Stimulated activated effector memory CD8-positive, alpha-beta T cell treated with anti-CD3 and anti-CD28 coated beads, Interleukin-12 subunit alpha, Interleukin-12 subunit beta, amount 100 ng/mL, for 72 hours (primary cell): ENCODE measurements around the gene AP3M1.

Experiments
- ATAC-seq: fragments of 150-1000 bp; cut with Tn5 transposase; 2 replicates; pipeline ENCODE4 v1.10.0; 2021
- DNase-seq, 2 donors: peaks; one replicate each; pipeline ENCODE4 v3.0.0; 2021 to 2022; ENCODE audit warnings: low spot score in 2 of 2
- H3K27ac Mint-ChIP-seq: one replicate; pipeline ENCODE4 v1.8.0; 2022; ENCODE audit warnings: mild to moderate bottlenecking, mixed read lengths
- H3K36me3 Mint-ChIP-seq: one replicate; pipeline ENCODE4 v1.8.0; 2022; ENCODE audit warnings: mild to moderate bottlenecking, mixed read lengths
- H3K4me1 Mint-ChIP-seq: one replicate; pipeline ENCODE4 v1.8.0; 2022; ENCODE audit warnings: mixed read lengths
- H3K4me3 Mint-ChIP-seq: one replicate; pipeline ENCODE4 v1.8.0; 2022; ENCODE audit warnings: mild to moderate bottlenecking, mixed read lengths
- H3K9me3 Mint-ChIP-seq: one replicate; pipeline ENCODE4 v1.8.0; 2022; ENCODE audit warnings: mixed read lengths

AP3M1 gene

GRCh38 chr10:74083304-74083703 is 67.3 kb downstream of the AP3M1 start:
- H3K9me3 Mint-ChIP-seq = no peaks in the 10 kb centered on the region
- peaks cover 40% of the 10 kb centered on the region for H3K4me1 Mint-ChIP-seq
- ATAC-seq (no peak), DNase-seq (no peak)
- no peak overlapping the region for H3K4me3 Mint-ChIP-seq
- peaks cover 48% of the 10 kb centered on the region for H3K36me3 Mint-ChIP-seq
- no peak overlapping the region for H3K27ac Mint-ChIP-seq

- ATAC-seq = no peak
- Mint-ChIP-seq H3K4me1 (peaks cover 49% of the 10 kb centered on the region), H3K27ac (no peak overlapping the region), H3K36me3 (peaks cover 53% of the 10 kb centered on the region), H3K4me3 (no peak overlapping the region), H3K9me3 (no peaks in the 10 kb centered on the region)
- no peak for DNase-seq
Measured at GRCh38 chr10:74081941-74082718, 68.5 kb downstream of the AP3M1 start.

GRCh38 chr10:74081192-74081803 is 69.3 kb downstream of the AP3M1 start:
- no peak for ATAC-seq
- H3K4me1 Mint-ChIP-seq = peaks cover 55% of the 10 kb centered on the region

GRCh38 chr10:74079936-74080590 is 70.6 kb downstream of the AP3M1 start:
- DNase-seq (no peak), ATAC-seq (peak; percentile 37)
- Mint-ChIP-seq H3K36me3 (peaks cover 33% of the 10 kb centered on the region), H3K4me1 (peaks cover 55% of the 10 kb centered on the region), H3K9me3 (no peaks in the 10 kb centered on the region), H3K4me3 (peak overlapping the region; percentile 55), H3K27ac (peak overlapping the region; percentile 83)

More at GRCh38 chr10:74081192-74081803, 69.3 kb downstream of the AP3M1 start:
- Mint-ChIP-seq H3K27ac (no peak overlapping the region), H3K4me3 (no peak overlapping the region), H3K36me3 (peaks cover 46% of the 10 kb centered on the region), H3K9me3 (no peaks in the 10 kb centered on the region)
- peak; percentile 8 to 53 for DNase-seq

GRCh38 chr10:74079028-74079935 is 71.3 kb downstream of the AP3M1 start:
- Mint-ChIP-seq H3K9me3 (no peaks in the 10 kb centered on the region), H3K4me3 (peak overlapping the region; percentile 55), H3K4me1 (peaks cover 49% of the 10 kb centered on the region), H3K27ac (peak overlapping the region; percentile 83), H3K36me3 (peaks cover 30% of the 10 kb centered on the region)
- ATAC-seq = no peak
- no peak for DNase-seq

DNA sequence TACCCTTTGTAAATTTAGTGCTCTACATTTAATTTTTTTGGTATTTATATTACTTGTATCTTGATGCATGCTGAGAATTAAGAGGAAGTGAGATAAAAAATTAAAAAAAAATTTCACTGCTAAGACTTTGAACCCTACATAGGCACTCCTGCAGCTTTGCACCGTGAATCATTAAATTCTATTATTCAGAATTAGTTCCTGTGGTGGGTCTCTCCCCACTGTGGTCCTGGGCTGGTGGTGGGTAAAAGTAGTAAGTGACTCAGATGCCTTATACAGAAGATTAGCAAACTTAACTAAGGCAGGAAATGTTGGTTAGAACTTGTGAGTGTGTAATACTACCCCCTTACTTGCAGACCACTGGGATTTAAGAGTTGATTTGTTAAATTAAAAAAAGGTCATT is 72.6 kb downstream of the AP3M1 start:
- no peaks in the 10 kb centered on the region for H3K9me3 Mint-ChIP-seq
- peaks cover 32% of the 10 kb centered on the region for H3K36me3 Mint-ChIP-seq
- H3K4me1 Mint-ChIP-seq = peaks cover 49% of the 10 kb centered on the region
- H3K27ac Mint-ChIP-seq = peak overlapping the region; percentile 83
- peak; percentile 19 to 76 for DNase-seq
- peak overlapping the region; percentile 55 for H3K4me3 Mint-ChIP-seq
- peak; percentile 98 for ATAC-seq

GRCh38 chr10:74077416-74077815 is 73.2 kb downstream of the AP3M1 start:
- H3K36me3 Mint-ChIP-seq = peaks cover 33% of the 10 kb centered on the region
- H3K9me3 Mint-ChIP-seq = no peaks in the 10 kb centered on the region
- H3K4me1 Mint-ChIP-seq = peaks cover 49% of the 10 kb centered on the region
- no peak overlapping the region for H3K4me3 Mint-ChIP-seq
- no peak for ATAC-seq
- no peak for DNase-seq
- no peak overlapping the region for H3K27ac Mint-ChIP-seq

GRCh38 chr10:74076961-74077360 is 73.7 kb downstream of the AP3M1 start:
- no peak overlapping the region for H3K27ac Mint-ChIP-seq
- no peak overlapping the region for H3K4me3 Mint-ChIP-seq
- DNase-seq (no peak), ATAC-seq (no peak)
- no peaks in the 10 kb centered on the region for H3K9me3 Mint-ChIP-seq
- peaks cover 31% of the 10 kb centered on the region for H3K36me3 Mint-ChIP-seq
- peaks cover 49% of the 10 kb centered on the region for H3K4me1 Mint-ChIP-seq

GRCh38 chr10:74075906-74076305 is 74.7 kb downstream of the AP3M1 start:
- ATAC-seq (no peak), DNase-seq (no peak)
- Mint-ChIP-seq H3K27ac (peak overlapping the region; percentile 7), H3K4me1 (peaks cover 42% of the 10 kb centered on the region), H3K36me3 (peaks cover 36% of the 10 kb centered on the region), H3K9me3 (no peaks in the 10 kb centered on the region), H3K4me3 (no peak overlapping the region)

- Mint-ChIP-seq H3K4me3 (no peak overlapping the region), H3K27ac (peak overlapping the region; percentile 16), H3K4me1 (peaks cover 15% of the 10 kb centered on the region), H3K9me3 (no peaks in the 10 kb centered on the region), H3K36me3 (peaks cover 35% of the 10 kb centered on the region)
- ATAC-seq (no peak), DNase-seq (no peak)
Measured at GRCh38 chr10:74072503-74072902, 78.1 kb downstream of the AP3M1 start.

DNA sequence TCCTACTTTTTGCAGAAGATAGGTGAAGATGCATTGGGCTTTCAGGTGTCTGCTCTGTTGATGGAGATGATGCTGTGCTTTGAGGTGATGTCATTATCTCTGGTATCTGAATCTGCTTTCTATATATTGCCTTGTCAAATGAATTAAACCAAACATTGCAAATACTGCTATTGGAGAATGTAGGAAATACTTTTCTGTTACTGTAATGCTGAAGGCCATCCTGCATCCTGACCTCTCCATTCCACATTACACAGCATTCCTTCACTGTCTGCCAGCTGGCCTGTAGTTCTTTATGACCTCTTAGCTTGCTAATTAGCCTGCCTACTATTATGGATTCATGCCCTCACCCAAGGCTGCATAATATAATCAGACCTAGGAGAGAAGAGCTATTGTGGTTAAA is 79.5 kb downstream of the AP3M1 start:
- H3K4me1 Mint-ChIP-seq = peaks cover 5% of the 10 kb centered on the region
- DNase-seq (no peak), ATAC-seq (no peak)
- H3K9me3 Mint-ChIP-seq = no peaks in the 10 kb centered on the region
- H3K36me3 Mint-ChIP-seq = peaks cover 35% of the 10 kb centered on the region
- H3K27ac Mint-ChIP-seq = no peak overlapping the region
- H3K4me3 Mint-ChIP-seq = no peak overlapping the region
